H1 (cell line): Measurements from ENCODE around the gene TAAR9. TPM values are rescaled to one million over a fixed set of nuclear protein-coding genes. Genes with fewer than 3 reads are reported as not detected.

Experiments used
- FOSL1 ChIP-seq: IDR thresholded peaks from 2 replicates; pipeline ENCODE4 v1.6.1; 2011; ENCODE audit warnings: mild to moderate bottlenecking, low read depth, low read length, moderate library complexity; ENCODE audit not compliant: insufficient read depth
- polyA plus RNA-seq, 7 experiments: library from polyadenylated mRNA; depleted of rRNA in 3 of 7; stranded (reverse) in 5 of 7; unstranded in 2 of 7; fragments of >200 nt in 5 of 7; fragments of 200-250 nt in 2 of 7; gene quantifications; 1 replicate in 5 of 7; 2 replicates in 1 of 7; 4 replicates in 1 of 7; pipeline versions ENCODE4 v1.2.1 to v1.2.3, GENCODE V29; 2011 to 2013; ENCODE audit warnings: missing spikeins in 2 of 7, mixed read lengths in 2 of 7
- total RNA-seq: library from RNA; stranded (reverse); fragmentation: NEBNext Ultra II Directional; extraction: Animal tissue kit (Norgen Biotek cat#: 25700); gene quantifications from 2 replicates; pipeline ENCODE4 v1.2.1, GENCODE V29; 2021

Gene TAAR9
- total and polyA plus RNA-seq, 2 of the 8 experiments (the other 6 are each of a cell fraction or from before 2014, with no cell fraction given), result not detected

GRCh38 chr6:132511831-132512220 lies 26.3 kb upstream of the TAAR9 start (continued):
- no peak for TF ChIP-seq FOSL1
- TF ChIP-seq, all 59 proteins: peak for 0
